ACHN (cell line): ENCODE data around the gene TRPV3.
A peak's percentile ranks its signal among the peaks of the same experiment; 100 is the strongest.
"Not testable (repeated sequence)": the region's sequence is repeated elsewhere in the genome, so short reads cannot be mapped to it uniquely, and the experiment has no call there.

Experiments
- DNase-seq: peaks from one replicate; pipeline ENCODE4 v3.0.0-alpha.2; 2015
- in situ Hi-C: cut with HindIII; loops from 2 replicates; pipeline ENCODE4 v1.10.0; 2017; ENCODE audit warnings: low sequenced_read_pairs, low pct_ligation_motif_present, low pct_unique_long_range_greater_than_20kb

Gene TRPV3

GRCh38 chr17:3507071-3507470 lies 50.5 kb downstream of the TRPV3 start:
- DNase-seq, result no peak
- in situ Hi-C loops, result no loop called here

DNA sequence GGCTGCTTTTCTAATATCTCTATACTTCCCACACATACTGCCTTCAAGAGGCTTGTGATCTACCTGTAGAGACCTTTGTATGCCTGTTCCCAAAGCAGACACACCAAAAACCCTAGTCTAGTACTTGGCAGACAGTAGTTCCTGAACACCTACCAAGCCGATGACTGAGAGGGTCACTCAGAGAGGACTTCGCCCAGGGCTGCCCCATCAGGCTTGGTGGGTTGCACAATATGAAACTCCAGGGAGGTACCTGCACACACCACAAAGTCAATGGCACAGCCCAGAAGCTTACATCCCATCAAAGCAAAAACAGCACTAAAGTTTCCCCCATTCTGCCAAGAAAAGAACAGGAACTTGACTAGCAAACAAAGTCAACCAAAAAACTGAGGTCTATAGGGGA lies 51.6 kb downstream of the TRPV3 start:
- DNase-seq, result no peak
- in situ Hi-C loops, result no loop called here

DNA sequence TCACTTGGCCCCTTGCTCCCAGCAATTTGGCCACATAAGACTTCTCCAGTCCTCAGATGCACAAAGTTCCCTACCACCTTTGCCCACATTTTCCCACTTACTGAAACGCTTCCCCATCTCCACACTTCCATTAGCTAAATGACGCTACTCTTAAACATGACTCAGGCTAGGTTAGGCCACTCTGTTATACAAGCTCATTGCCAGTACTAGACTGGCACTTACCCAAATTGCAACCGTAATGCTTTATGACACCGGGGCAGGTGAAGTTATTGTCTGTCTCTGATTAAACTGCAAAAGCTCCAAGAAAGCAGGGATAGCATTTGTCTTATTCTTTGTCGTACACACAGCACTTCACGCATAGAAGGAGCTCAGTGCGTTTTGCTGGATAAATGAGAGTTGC lies 52.6 kb downstream of the TRPV3 start:
- in situ Hi-C loops, result no loop called here

DNA sequence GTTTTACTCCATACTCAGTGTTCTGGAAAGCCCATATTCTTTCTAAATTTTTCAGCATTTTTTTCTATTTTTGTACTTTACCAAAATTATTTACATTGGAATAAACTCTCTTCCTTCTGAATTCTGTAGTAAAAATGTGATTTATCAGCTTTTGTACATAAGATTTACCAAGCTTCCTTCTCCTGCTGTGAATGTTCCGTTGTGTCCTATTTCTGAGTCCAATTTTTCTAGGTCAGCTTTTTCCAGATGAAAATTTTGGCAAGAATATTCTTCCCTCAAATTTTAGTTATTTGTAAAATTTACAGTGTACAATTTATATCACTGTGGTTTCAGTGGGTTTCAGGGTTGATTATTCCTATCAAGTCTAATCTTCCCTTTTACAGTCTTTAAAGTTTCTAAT lies 54.3 kb downstream of the TRPV3 start:
- in situ Hi-C loops, result no loop called here
- no peak for DNase-seq

More for the DNA sequence above, 52.6 kb downstream of the TRPV3 start:
- no peak for DNase-seq

DNA sequence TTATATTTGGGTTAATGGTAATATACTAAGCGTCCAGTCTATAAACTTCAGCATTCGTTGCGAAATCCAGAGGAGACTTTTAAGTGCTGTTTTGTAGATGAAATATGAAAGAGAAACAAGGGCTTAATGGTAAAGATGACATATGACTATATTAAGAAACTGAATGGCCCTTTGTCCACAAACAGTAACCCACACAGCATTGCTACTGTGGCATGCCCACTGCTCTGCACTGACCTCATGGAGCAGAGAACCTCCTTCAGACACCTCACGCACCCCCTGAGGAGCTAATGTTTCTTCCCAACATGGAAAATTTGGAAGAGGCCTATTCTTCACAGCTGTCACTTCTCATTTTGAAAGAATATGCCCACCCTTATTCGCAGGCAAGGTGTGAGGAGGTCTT lies 55.1 kb downstream of the TRPV3 start:
- in situ Hi-C loops, result no loop called here
- DNase-seq, result no peak

- DNase-seq, result no peak
- in situ Hi-C loops, result no loop called here
These were observed 56.3 kb downstream of the TRPV3 start for GRCh38 chr17:3501344-3501743.

DNA sequence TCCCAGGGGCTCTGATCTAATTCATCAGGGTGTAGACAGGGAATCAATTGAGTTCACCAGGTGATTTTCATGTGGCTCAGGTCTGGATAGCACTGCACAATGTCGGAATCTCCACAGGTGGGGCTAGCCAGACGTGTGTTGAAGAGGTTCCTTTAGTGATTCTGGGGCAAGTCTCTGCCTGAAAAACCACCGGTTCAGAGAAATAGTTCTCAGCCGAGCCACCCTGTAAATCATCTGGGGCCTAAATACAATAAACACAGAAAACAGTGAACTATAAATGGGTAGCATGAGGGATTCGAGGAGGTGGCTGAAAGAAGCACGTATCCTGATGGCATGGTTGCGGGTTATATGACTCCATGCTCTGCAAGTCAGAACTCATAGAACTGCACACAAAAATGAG lies 60.5 kb downstream of the TRPV3 start:
- in situ Hi-C loops, result no loop called here
- no peak for DNase-seq

DNA sequence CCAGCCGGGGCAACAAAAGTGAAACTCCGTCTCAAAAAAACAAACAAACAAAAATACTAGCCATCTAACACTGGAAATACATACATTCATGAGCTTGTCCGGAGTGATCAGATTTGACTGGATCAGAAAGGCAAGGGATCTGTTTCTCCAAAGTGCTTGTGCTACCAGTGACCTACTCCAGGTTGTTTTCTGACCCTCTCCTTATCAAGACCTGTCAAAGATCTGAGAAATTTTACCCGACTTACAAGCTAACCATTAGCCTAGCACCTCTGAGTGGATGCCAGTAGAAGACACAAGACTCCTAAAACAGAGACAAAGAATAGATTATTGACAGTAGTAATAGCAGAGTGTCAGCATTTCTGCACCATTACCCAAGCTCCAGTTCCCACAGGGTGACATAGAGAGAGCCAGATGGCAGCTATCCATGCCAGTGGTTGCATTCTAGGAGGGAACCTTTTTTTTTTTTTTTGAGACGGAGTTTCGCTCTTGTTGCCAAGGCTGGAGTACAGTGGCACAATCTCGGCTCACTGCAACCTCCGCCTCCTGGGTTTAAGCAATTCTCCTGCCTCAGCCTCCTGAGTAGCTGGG lies 72.0 kb downstream of the TRPV3 start:
- in situ Hi-C loops, result no loop called here
- no peak for DNase-seq

DNA sequence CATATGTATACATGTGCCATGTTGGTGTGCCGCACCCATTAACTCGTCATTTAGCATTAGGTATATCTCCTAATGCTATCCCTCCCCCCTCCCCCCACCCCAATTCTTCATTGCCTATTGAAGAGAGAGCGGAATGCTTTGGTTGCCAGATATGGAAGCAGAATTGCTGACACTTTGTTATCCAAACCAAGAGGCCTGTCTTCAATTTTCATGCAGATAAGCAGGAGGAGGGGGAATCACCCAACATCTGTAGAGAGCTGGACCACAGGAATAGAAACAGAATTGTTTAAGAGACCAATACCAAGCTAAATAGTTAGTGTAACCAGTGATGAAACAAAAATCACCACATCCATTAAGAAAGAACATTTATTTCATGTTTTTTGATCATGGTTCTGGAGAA lies 74.8 kb downstream of the TRPV3 start:
- DNase-seq, result no peak
- in situ Hi-C loops, result no loop called here

GRCh38 chr17:3479988-3480387 lies 77.6 kb downstream of the TRPV3 start:
- in situ Hi-C loops, result no loop called here

GRCh38 chr17:3475812-3476610 lies 81.6 kb downstream of the TRPV3 start, which contains the start of gene ASPA:
Gene ASPA (plus strand): TSS chr17:3475997. CDS start chr17:3476160, 163 bp downstream.
- DNase-seq, result no peak
- in situ Hi-C loops, result no loop called here

More at GRCh38 chr17:3479988-3480387, 77.6 kb downstream of the TRPV3 start:
- no peak for DNase-seq

- no peak for DNase-seq
- in situ Hi-C loops, result no loop called here
These were observed 82.3 kb downstream of the TRPV3 start for GRCh38 chr17:3475251-3475685.

- in situ Hi-C loops, result no loop called here
- DNase-seq, result peak; percentile 29
These were observed 83.4 kb downstream of the TRPV3 start for GRCh38 chr17:3474212-3474611.

- in situ Hi-C loops, result no loop called here
- DNase-seq, result no peak
These were observed 85.5 kb downstream of the TRPV3 start for GRCh38 chr17:3472137-3472536.

GRCh38 chr17:3471599-3471998 lies 86.0 kb downstream of the TRPV3 start, which contains the start of gene SPATA22:
Gene SPATA22 (minus strand): TSS chr17:3471819. CDS start chr17:3469325, 2,494 bp downstream.
- in situ Hi-C loops, result no loop called here
- no peak for DNase-seq

- in situ Hi-C loops, result no loop called here
- DNase-seq, result no peak
These were observed 88.1 kb downstream of the TRPV3 start for GRCh38 chr17:3469529-3469928.

- in situ Hi-C loops, DNase-seq: not testable (repeated sequence)
These were observed 91.3 kb downstream of the TRPV3 start for GRCh38 chr17:3466355-3466754.
